Mammary epithelial cell (primary cell): ENCODE results near the gene PRKN.

ENCODE experiments used
- CTCF ChIP-seq, 2 donors: IDR thresholded peaks in 1 of 2; conservative IDR thresholded peaks in 1 of 2; 2 replicates each; pipeline ENCODE4 v1.5.1; 2011 to 2012; ENCODE audit warnings: inconsistent platforms in 2 of 2, low read length in 2 of 2, mild to moderate bottlenecking in 2 of 2, control low read depth in 1 of 2, low read depth in 1 of 2; ENCODE audit not compliant: insufficient read depth in 1 of 2; ENCODE audit errors: extremely low read depth in 1 of 2
- EZH2 ChIP-seq: IDR thresholded peaks from 2 replicates; pipeline ENCODE4 v1.6.1; 2012; ENCODE audit warnings: low read length, inconsistent platforms, borderline replicate concordance

GRCh38 chr6:161546632-161547031 lies 1180.9 kb downstream of the PRKN start:
- TF ChIP-seq CTCF (conservative IDR thresholded peaks at IDR 0.05 in 1 of 2, IDR thresholded peaks at IDR 0.05 in 1 of 2; ENCODE audit: extremely low read depth in 1 of 2, insufficient read depth in 1 of 2, low read depth in 1 of 2, low read length in 2 of 2), result no peak
- TF ChIP-seq EZH2, result no peak
